ENCODE measurements around the gene FBXO46.

The FBXO46 gene

GRCh38 chr19:45660636-45661035 is 70.1 kb downstream of the FBXO46 start:
- no peak overlapping the region for H3K27ac ChIP-seq
- no peak for TF ChIP-seq CTCF (conservative IDR thresholded peaks at IDR 0.05)

Measured in VCaP (cell line).